ENCODE results near the gene DNAH8. TPM values are rescaled to one million over a fixed set of nuclear protein-coding genes. Genes with fewer than 3 reads are reported as not detected.

DNAH8 gene
- total and polyA plus RNA-seq, 2 donors (not counting 3 experiments of a cell fraction or from before 2014, with no cell fraction given), result 0.29 to 0.61 TPM

DNA sequence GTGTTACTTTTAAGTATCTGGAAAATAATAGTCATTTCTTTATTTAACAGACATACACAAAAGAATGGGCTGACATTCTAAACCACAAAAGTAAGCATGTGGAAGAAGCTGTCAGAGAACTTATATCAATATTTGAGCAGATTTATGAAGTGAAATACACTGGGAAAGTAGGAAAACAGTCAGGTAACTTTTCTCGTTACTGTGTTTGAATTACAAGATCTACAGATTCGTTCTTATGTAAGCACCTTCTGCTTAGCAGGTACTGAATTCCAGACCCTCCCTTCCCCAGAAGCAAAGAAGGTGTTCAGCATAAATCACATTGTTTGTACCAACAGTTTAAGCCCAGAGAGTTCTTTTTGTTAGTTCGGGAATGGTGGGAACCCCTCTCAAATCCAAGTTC, 88.0 kb downstream of the DNAH8 start:
- no peaks in the 10 kb centered on the region for H3K79me2 ChIP-seq (ENCODE audit: control insufficient read depth, insufficient read depth, low read length)
- no peak overlapping the region for H3K27ac ChIP-seq (ENCODE audit: insufficient read depth, low read depth, low read length)
- POLR2A ChIA-PET, result no interaction called here
- CTCF ChIA-PET, result interaction anchor here (1.0 to 4.0 kb wide), 3 partner anchors 8 to 94 kb away, joined by 3 to 38 read pairs (median 16); no protein-coding TSS in a partner anchor
- H3K4me3 ChIP-seq (replicated peaks in 1 of 3; ENCODE audit: insufficient read depth in 1 of 3, low read depth in 1 of 3, low read length in 3 of 3), result no peak overlapping the region
- no peaks in the 10 kb centered on the region for H3K36me3 ChIP-seq (ENCODE audit: control insufficient read depth in 2 of 2, extremely low read depth in 1 of 2, insufficient read depth in 2 of 2, low read length in 2 of 2)
- no peak overlapping the region for H3K9ac ChIP-seq (replicated peaks; ENCODE audit: extremely low read depth, insufficient read depth, low read length)
- FAIRE-seq, result no peak
- DNase-seq (ENCODE audit: low read depth, low spot score), result no peak
- no TSS peak for BruUV-seq (replicated peaks)
- dilution Hi-C loops (cut with MboI; ENCODE audit: extremely low pct_ligation_motif_present, low sequenced_read_pairs), result no loop called here
- peaks cover 27% of the 10 kb centered on the region for H3K4me1 ChIP-seq (ENCODE audit: control insufficient read depth, extremely low read depth, insufficient read depth, low read length)
- H2AFZ ChIP-seq (ENCODE audit: low read depth, low read length), result no peak overlapping the region
- H3K27me3 ChIP-seq (ENCODE audit: control insufficient read depth in 2 of 2, insufficient read depth in 2 of 2, low read length in 2 of 2), result no peaks in the 10 kb centered on the region
- no peaks in the 10 kb centered on the region for H3K9me3 ChIP-seq (replicated peaks; ENCODE audit: control insufficient read depth, insufficient read depth, low read length)
- H4K20me1 ChIP-seq (replicated peaks; ENCODE audit: control insufficient read depth, extremely low read depth, insufficient read depth, low read length), result no peaks in the 10 kb centered on the region
- H3K9me1 ChIP-seq (replicated peaks; ENCODE audit: control insufficient read depth, extremely low read depth, insufficient read depth, low read length), result no peaks in the 10 kb centered on the region
- H3K4me2 ChIP-seq (ENCODE audit: insufficient read depth, low read length), result no peak overlapping the region
- TF ChIP-seq POLR2A (IDR thresholded peaks at IDR 0.05; ENCODE audit: low read depth, low read length) (no peak), JUN (IDR thresholded peaks at IDR 0.05; ENCODE audit: borderline replicate concordance, insufficient read depth, insufficient read length, low read depth) (no peak), GATA2 (IDR thresholded peaks at IDR 0.05; ENCODE audit: insufficient read depth, insufficient read length, low read depth, low read length) (no peak), MAX (IDR thresholded peaks at IDR 0.05; ENCODE audit: insufficient read depth, insufficient read length) (no peak), MYC (IDR thresholded peaks at IDR 0.05; ENCODE audit: low read depth, low read length) (no peak)
- TF ChIP-seq, protein P1, sequence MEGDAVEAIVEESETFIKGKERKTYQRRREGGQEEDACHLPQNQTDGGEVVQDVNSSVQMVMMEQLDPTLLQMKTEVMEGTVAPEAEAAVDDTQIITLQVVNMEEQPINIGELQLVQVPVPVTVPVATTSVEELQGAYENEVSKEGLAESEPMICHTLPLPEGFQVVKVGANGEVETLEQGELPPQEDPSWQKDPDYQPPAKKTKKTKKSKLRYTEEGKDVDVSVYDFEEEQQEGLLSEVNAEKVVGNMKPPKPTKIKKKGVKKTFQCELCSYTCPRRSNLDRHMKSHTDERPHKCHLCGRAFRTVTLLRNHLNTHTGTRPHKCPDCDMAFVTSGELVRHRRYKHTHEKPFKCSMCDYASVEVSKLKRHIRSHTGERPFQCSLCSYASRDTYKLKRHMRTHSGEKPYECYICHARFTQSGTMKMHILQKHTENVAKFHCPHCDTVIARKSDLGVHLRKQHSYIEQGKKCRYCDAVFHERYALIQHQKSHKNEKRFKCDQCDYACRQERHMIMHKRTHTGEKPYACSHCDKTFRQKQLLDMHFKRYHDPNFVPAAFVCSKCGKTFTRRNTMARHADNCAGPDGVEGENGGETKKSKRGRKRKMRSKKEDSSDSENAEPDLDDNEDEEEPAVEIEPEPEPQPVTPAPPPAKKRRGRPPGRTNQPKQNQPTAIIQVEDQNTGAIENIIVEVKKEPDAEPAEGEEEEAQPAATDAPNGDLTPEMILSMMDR (IDR thresholded peaks at IDR 0.05; ENCODE audit: extremely low read depth in 1 of 2, insufficient read depth in 1 of 2, low read depth in 1 of 2, low read length in 2 of 2), result no peak
- intact Hi-C loops (cut with micrococcal nuclease), result no loop called here

DNA sequence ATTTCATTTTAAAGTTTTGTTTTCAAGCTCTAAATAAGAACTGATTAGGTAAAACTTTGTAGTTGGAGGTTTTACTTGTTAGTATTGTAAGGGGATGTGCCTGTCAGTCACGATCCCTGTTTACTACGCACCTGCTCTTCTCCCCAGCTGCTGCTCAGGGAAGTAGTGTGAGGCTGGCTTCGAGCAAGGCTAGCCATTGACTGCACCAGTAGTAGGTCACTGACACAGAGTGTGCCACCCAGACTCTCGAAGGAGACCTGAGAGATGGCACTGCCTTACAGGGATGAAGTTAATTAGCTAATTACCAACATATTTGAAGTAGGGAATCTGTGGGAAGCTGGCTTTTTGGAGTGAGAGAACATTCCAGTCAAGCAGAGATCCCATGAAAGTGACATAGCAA, 89.2 kb downstream of the DNAH8 start:
- ChIA-PET POLR2A (no interaction called here), CTCF (interaction anchor here (1.0 to 4.0 kb wide), 6 partner anchors 10 to 310 kb away, joined by 3 to 38 read pairs (median 8); no protein-coding TSS in a partner anchor)
- H3K27me3 ChIP-seq (ENCODE audit: control insufficient read depth in 2 of 2, insufficient read depth in 2 of 2, low read length in 2 of 2), result no peaks in the 10 kb centered on the region
- no peak overlapping the region for H2AFZ ChIP-seq (ENCODE audit: low read depth, low read length)
- H3K4me2 ChIP-seq (ENCODE audit: insufficient read depth, low read length), result no peak overlapping the region
- dilution Hi-C loops (cut with MboI; ENCODE audit: extremely low pct_ligation_motif_present, low sequenced_read_pairs) (no loop called here), intact Hi-C loops (cut with micrococcal nuclease) (no loop called here)
- no TSS peak for BruUV-seq (replicated peaks)
- H3K27ac ChIP-seq (ENCODE audit: insufficient read depth, low read depth, low read length), result no peak overlapping the region
- H3K4me1 ChIP-seq (ENCODE audit: control insufficient read depth, extremely low read depth, insufficient read depth, low read length), result peaks cover 25% of the 10 kb centered on the region
- no peaks in the 10 kb centered on the region for H3K79me2 ChIP-seq (ENCODE audit: control insufficient read depth, insufficient read depth, low read length)
- H3K4me3 ChIP-seq (replicated peaks in 1 of 3; ENCODE audit: insufficient read depth in 1 of 3, low read depth in 1 of 3, low read length in 3 of 3), result no peak overlapping the region
- H3K9ac ChIP-seq (replicated peaks; ENCODE audit: extremely low read depth, insufficient read depth, low read length), result no peak overlapping the region
- H3K36me3 ChIP-seq (ENCODE audit: control insufficient read depth in 2 of 2, extremely low read depth in 1 of 2, insufficient read depth in 2 of 2, low read length in 2 of 2), result no peaks in the 10 kb centered on the region
- no peaks in the 10 kb centered on the region for H3K9me3 ChIP-seq (replicated peaks; ENCODE audit: control insufficient read depth, insufficient read depth, low read length)
- no peak for TF ChIP-seq MYC (IDR thresholded peaks at IDR 0.05; ENCODE audit: low read depth, low read length)
- TF ChIP-seq EZH2 (IDR thresholded peaks at IDR 0.05; ENCODE audit: borderline replicate concordance, low read depth, low read length, severe bottlenecking), result no peak
- peak; percentile 21 for DNase-seq (ENCODE audit: low read depth, low spot score)
- H4K20me1 ChIP-seq (replicated peaks; ENCODE audit: control insufficient read depth, extremely low read depth, insufficient read depth, low read length), result no peaks in the 10 kb centered on the region
- FAIRE-seq, result no peak
- no peaks in the 10 kb centered on the region for H3K9me1 ChIP-seq (replicated peaks; ENCODE audit: control insufficient read depth, extremely low read depth, insufficient read depth, low read length)
